Measurements from ENCODE around the gene RNF186.
"Not testable (repeated sequence)": the region's sequence is repeated elsewhere in the genome, so short reads cannot be mapped to it uniquely, and the experiment has no call there.

The RNF186 gene

DNA sequence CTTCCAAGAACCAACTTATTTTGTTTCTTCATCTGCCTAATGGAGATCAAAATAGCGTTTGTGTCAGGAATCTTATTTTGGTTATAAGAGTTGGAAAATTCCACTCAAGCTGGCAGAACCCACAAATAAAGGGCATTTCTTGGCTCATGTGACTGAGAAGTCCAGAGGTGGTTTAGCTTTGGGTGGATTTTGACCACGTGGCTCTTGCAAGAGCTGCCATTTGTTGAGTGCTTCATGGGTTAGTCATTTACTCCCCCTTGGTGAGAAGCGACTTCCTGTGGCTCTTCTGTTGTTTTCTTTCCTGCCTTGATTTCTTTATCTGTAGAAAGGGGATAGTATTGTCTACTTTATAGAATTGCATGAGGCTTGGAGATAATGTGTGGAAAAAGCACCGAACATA is 9.5 kb upstream of the RNF186 start:
- no peak for DNase-seq (ENCODE audit: low spot score)

DNA sequence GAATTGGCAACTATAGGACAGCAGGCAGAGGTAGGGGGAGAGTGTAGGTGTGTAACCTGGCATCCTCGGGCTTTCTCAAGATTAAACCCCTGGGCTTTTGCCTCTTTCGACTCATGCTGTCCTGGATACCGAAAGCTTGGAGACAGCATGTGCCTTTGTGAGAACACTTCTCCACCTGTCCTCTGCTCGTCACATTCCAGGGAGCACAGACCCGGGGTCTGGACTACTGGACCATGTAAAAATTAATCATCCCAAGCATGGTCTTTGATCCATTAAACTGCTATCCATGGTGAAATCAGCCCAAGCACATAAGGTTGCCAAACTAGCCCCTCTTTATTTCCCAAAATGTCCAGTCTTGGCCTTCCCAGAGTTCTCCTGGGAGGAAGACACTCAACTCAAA is 9.0 kb upstream of the RNF186 start:
- DNase-seq (ENCODE audit: low spot score) = no peak

DNA sequence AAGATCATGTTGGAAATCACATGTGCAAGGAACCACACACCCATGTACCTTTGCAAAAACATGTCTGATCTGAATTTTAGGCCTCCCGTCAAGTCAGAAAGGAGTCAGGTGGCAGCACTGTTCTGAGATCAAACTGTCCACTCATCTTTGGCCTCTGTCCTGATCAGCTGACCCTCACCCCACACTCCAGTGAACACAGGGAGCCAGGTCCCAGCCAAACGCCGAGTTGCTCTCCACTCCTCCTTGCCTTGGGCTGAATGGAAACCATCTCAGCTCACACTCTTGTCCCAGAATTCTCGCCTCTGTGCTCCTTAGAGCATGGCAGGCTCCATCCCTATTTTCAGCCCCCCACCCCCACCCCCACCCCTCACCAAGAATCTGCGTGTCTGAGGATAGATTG is 4.6 kb upstream of the RNF186 start:
- DNase-seq (ENCODE audit: low spot score) = no peak

DNA sequence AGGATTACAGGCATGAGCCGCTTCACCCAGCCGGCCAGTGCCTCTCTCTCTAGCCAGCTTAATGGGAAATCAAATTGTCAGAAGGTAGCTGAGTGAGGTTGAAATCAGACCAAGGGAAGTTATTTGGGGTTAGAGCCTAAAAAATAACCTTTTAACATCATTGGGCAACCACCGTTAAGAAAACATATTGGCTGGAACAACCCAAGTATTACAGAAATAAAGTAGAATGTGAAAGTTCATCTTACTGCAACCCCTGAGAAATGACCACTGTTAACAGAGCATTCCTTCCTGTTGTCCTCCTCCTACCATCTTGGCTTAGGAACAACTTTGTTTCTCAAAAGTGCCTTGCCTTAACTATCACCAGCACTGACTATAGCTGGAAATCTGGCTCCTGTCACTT is 3.2 kb upstream of the RNF186 start:
- no peak for DNase-seq (ENCODE audit: low spot score)

DNA sequence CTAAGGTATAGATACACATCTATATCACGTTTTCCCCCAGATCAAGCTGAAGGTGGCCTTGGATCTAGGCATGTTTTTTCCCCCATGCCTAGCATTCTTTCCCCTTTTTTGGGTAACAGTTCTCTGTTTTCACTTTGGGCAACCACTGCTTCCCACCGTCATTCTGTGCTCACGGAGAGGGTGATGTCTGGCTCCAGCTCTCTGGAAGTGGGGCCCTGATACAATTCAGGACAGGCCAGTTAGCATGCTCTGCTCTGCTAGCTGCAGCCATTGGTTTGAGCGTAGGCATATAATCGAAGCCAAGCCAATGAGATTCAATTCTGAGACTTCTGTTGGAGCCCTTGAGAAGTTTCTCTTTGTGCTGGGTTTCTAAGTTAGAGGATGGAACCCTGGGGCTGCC is 2.1 kb upstream of the RNF186 start:
- no peak for DNase-seq (ENCODE audit: low spot score)

DNA sequence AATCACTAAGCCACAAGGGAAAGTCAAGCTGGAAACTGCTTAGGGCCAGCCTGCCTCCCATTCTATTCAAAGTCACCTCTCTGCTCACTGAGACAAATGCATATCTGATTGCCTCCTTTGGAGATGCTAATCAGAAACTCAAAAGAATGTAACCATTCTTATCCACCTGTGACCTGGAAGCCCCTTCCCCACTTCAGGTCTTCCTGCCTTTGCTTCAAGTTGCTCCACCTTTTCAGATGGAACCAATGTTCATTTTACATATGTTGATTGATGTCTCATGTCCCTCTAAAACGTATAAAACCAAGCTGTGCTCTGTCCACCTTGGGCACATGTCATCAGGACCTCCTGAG is 1.6 kb upstream of the RNF186 start:
- not testable (repeated sequence) for DNase-seq (ENCODE audit: low spot score)

DNA sequence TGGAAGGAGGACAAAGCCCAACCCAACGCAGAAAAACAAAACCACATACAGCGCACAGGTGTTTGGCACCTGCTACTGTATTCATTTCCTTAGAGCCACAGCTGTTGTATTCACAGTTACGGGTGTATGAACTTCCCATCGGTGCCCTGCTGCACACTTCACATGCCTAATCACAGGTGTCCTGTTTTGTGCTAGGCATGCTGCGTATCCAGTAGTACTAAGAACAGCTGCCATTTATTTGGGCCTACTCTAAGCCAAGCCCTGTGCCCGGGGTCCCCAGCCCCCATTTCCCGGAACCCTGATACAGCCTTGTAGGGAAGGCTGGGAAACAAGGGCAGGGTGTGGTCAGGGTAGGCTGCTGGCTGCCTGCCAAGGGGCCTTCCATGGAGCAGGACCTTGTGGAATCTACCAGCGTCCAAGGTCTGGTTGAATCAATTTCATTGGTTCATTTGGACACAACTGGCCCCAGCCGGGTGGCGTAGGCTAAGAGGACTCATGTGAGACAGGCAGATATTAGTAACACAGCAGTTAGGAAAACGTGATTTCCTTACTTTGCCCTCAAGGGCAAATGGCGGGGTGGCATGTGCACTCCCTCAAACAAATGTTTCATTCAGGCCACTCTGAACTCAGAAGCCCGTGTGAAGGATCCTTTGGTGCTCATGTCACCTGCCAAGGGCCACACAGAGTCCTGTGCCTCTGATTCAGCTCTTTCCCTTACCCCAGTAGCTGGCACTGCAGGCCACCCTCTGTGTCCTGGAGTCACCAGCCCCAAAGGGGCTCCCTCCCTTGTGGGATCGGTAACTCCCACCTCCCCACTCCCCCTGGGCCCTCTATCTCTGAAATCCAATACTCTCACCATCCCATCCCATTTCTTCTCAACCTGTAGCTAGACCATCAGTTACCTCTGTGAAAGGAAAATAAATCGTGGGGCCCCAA is 986 bp upstream of the RNF186 start:
- DNase-seq (ENCODE audit: low spot score) = no peak

DNA sequence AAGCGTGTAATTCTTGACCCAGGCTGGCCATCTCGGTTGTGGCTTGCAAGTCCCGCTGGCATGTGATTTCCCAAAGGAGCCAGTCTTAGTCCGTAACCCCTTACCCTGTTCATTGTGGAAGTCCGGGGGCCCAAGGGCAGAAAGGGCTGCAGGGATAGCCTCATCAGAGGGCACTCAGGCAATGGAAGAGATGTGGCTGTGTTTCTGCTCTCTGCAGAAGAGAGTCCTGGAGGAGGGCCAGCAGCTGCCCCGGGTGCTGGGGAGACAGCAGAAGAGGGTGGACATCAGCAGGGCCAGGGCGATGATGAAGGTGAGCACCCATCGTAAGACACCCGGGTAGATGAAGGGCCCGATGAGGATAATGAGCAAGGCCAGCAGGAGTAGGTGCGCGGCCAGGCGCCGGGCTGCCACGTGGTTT is 830 bp downstream of the RNF186 start:
- DNase-seq (ENCODE audit: low spot score) = no peak

DNA sequence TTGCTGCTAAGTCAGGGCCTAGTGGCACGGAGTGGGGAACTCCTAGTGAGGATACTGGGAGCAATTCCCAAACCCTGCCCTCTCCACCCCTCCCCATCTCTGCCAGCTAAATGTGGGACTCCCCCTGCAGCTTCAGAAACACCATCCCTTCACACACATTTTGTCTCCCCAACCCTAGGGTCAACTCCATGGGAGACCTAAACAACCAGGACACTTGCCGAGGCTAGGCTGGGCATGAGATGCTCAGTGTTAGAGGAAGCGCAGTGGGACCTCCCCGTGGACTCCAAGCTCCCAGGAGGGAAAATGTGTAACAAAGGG is 1.5 kb downstream of the RNF186 start:
- DNase-seq (ENCODE audit: low spot score) = no peak

DNA sequence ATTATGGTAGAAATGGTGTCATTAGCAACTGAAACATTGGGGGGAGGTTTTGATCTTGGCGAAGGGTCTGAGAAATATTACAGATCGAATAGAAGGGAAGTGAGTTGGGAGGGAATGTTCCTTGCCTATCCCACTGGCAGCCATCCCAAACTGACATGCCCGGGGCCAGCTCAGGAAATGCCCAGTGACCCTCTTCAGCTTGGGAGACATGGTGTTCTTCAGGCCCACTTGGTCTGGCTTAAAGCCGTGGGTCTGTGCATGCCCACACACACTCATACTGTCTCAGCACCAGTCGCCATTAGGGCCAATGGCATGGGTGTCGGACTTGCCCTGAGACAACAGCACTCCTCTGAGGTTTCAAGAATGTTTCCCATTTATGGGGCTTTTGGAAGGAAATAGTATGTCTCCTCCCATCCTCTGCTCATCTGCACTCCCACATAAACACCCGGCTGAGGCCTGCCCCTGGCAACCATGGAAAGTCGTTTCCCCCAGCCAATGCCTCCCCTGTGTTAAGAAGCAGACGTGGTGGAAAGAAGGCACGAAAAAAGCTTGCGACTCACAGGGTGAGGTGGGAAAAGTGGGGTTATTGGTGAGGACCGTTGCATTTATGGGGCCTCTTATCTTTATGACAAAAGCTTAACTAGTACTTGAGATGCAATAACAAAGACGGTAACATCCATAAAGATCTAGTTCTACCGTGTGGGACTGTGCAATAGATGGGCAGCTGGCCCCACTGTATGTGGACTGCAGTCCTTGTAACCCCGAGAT is 2.0 kb downstream of the RNF186 start:
- DNase-seq (ENCODE audit: low spot score) = no peak

DNA sequence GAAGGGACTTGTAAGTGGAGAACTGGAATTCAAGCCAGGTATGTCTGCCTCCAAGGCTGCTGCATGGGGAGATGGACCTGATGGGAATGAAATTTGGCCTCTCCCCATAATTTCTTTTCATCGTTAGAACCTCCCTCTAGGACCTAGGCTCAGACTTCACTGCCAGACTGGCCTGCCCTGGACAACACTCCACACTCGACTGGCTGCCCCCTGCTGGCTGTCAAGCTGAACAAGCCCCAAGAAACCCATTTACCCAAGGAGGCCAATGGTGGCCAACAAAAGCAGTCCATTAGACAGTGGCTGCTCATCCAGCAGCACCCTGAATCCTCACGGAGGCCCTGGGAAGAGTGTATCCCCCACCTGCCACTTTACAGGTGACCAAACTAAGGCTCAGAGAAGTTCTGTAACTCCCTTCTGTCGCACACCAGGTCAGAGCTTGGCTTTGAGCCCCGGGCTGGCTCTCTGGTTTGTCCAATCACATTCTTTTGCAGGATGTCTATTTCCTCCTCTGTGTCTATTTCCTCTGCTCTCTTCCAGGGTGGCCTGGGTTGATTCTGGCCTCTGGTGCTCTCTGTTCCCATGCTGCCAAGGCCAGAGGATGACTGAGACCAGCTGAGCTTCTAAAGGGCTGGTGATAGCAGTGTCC is 3.8 kb downstream of the RNF186 start:
- peak; percentile 52 for DNase-seq (ENCODE audit: low spot score)

DNA sequence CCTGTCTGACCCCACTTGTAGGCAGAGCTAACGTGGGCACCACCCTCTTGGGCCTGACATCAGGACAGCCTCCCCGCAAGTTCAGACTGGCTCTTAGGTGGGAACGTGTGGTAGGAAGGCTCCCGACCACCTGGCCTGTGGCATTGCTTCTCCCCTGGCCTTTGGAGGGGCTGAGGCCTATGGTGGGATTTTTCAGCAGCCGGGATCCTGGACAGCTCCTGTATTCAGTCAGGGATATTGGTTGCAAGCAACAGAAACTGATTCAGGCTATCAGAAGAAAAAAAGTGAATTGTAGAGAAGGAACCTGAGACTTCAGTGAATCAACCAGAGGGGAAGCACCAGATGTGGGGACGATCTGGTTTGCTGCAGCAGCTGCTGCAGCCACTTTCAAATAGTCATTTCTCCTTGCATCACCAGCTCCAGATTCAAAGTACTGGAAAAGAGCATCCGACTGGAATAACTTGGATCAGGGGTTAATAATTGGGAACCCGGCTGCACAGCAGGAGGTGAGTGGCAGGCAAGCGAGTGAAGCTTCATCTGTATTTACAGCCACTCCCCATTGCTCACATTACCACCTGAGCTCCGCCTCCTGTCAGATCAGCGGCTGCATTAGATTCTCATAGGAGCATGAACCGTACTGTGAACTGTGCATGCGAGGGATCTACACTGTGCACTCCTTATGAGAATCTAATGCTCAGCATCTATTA is 5.9 kb downstream of the RNF186 start:
- no peak for DNase-seq (ENCODE audit: low spot score)

DNA sequence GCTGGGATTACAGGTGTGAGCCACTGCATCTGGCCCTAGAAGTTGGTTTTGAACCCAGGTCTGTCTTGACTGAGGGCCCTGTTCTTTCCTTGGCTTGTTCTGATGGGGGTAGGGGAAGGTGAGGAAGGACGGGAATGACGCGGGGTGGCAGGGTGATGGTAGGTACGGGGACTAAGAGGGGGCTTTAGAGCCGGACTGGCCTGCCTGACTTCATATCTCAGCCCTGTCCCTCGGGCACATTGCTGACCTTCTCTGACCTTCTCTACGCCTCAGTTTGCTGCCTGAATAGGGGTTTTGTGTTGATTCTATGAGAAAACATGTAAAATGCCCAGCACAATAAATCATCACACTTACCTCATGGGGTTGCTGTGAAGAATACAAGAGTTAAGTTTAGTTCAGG is 6.7 kb downstream of the RNF186 start:
- no peak for DNase-seq (ENCODE audit: low spot score)

DNA sequence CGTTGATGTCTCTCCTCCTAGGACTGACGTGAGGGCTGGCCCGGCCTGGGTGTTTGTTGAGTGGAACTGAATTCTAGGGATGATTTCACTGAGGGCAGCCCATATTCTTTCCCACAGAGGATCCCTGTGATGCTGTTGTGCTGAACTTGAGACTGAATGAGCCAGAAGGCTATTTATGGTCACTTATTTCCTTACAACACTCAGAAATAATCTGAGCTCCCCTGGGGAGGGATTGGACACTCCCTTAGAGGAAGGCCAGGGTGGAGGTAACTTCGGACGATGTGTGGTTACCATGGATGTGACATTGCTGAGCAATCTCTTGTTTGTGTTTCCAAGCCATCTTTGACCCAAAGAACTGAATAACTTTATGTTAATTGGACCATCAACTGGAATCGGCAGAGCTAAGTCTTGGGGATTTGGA is 10.2 kb downstream of the RNF186 start:
- no peak for DNase-seq (ENCODE audit: low spot score)

DNA sequence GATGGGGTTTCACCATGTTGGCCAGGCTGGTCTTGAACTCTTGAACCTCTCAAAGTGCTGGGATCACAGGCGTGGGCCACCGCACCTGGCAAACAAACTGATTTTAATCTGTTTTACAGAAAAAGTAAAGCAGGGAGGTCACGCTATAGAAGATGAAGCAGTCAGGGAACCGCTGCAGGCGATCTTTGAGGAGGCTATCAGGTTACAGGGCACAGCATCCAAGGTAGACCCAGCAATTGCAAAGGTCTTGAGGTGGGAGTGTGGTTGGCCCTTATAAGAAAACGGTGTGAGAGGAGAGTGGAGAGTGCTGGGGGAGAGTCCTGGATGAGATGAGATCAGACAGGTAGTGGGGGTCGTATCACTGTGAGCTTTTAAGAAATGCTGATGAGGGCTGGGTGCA is 12.8 kb downstream of the RNF186 start:
- DNase-seq (ENCODE audit: low spot score) = no peak

DNA sequence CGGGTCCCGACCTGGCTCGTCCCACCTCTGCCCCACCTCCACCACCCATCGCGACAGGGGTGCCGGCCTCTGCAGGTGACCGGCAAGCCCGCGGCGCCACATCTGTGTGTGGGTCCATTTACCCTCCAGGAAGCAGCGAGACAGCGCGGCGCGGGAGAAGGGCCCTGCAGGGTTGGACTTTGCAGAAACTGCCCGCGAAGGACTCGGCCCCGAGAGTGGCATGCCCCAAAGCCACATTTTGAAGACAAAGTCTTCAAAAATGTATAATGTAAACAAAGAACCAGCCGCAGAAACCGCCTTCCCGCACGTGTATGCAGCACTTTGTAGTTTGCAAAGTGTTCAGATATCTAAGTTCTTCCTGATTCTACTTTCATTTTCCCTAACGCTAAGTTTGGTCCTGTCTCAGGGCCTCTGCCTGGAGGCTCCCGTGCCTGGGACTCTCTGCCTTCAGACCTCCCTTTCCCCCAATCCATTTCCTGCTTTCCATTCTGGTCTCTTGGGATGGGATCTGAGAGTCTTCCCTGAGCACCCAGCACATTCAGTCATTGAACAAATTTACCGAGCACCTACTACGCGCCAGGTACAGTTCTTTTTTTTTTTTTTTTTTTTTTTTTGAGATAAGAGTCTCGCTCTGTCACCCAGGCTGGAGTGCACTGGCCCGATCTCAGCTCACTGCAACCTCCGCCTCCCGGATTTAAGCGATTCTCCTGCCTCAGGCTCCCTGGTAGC is 14.8 kb downstream of the RNF186 start:
- peak; percentile 81 for DNase-seq (ENCODE audit: low spot score)

DNA sequence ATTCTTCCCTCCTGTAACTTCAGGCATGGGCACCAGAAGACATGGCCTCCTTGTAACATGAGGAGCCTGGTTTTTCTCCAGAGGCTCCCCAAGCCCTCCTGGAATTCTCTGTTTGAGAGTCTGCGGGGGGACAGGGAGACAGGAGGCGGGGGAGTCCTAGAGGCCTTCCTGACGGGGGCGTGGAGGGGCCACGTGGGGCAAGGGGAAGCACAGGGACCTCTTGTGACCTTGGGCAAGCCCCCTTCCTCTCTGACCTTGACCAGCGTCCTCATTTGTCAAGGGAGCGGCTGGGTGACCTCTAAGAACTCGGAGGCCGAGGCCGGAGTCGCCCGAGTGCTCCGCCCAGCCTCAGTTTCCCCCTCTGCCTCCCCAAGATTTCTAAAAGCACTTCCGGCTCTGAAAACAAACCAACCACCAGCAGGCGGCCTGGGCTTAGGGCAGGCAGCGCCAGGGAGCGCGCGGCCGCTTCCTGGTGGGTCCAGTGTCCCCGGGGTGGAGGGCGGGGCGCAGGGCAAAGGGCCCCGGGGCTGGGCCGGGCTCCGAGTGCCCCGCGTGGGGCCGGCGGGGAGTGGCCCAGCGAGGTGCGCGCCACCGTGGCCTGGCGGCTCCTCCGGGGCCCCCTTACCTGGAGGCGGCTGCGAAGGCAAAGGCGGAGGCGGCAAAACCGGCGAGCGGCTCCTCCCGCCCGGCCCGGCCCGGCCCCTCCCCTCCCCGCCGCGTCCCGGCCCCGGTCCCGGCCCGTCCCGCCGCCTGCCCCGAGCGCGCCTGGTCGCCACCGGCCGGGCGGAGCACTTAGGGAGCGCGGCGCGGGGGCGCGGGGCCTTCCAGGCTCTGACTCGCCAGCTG is 15.6 kb downstream of the RNF186 start, which contains the start of gene TMCO4:
Gene TMCO4 (minus strand): TSS at position 687 of the 846 bp plus-strand sequence. CDS start 19,158 bp downstream, outside the sequence.
- peak; percentile 66 for DNase-seq (ENCODE audit: low spot score)

DNA sequence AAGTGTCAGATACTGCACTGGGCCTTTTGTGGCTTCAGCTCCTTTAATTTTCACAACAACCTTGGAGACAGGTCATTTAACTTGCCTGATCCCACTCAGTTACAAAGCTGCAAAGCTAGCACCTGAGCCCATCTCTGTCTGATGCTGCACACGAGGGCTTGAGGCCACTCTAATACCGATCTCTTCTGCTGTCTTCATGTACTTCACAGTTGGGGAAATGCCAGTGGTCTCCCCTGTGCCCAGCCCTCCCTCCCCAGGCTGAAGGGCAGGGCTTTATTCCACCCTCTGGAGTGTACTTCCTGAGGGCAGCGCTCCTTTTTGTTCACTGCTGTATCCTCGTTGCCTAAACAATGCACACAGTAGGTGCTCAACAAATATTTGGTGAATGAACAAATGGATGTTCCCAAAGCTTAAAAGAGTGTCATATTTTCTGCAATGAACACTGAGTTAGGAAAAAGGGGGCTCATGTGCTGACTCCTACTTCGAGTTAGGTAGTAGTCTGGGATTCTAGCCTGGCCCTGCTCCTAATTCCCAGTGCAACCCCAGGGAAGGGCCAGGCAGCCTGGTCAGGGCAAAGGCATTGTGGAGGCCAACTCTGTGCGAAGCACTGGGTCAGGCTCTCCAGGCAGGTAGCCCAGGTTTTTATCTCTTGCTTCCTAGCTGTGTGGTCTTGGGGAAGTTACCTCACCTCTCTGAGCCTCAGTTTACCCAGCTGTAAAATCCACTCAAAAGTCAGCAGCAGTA is 16.4 kb downstream of the RNF186 start:
- no peak for DNase-seq (ENCODE audit: low spot score)

DNA sequence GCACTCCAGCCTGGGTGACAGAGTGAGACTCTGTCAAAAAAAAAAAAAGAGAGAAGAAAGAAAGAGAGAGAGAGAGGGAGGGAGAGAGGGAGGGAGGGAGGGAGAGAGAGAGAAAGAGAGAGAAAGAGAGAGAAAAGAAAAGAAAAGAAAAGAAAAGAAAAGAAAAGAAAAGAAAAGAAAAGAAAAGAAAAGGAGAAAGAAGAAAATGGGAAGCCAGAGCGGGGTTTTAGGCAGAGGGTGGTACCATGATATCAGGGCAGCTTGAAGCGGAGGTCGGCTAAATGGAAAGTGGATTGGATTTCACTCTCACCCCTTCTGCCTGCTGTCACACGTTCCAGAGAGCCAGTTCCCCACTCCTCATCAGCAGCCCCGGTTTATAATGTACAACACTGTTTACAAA is 17.3 kb downstream of the RNF186 start:
- DNase-seq (ENCODE audit: low spot score) = no peak

DNA sequence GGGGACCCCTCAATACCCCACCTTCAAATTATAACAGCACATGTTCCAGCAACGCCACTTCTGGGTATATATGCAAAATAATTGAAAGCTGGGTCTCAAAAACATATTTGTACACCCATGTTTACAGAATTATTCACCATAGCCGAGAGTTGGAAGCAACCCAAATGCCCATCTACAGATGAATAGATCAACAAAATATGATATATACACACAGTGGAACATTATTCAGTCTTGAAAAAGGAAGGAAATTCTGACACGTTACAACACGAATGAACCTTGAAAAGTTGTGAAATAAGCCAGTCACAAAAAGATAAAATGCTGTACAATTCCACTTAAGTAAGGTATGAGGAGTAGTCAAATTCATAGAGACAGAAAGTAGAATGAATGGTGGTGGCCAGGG is 20.5 kb downstream of the RNF186 start:
- no peak for DNase-seq (ENCODE audit: low spot score)
